ENCODE results near the gene CFAP100.

Gene CFAP100

DNA sequence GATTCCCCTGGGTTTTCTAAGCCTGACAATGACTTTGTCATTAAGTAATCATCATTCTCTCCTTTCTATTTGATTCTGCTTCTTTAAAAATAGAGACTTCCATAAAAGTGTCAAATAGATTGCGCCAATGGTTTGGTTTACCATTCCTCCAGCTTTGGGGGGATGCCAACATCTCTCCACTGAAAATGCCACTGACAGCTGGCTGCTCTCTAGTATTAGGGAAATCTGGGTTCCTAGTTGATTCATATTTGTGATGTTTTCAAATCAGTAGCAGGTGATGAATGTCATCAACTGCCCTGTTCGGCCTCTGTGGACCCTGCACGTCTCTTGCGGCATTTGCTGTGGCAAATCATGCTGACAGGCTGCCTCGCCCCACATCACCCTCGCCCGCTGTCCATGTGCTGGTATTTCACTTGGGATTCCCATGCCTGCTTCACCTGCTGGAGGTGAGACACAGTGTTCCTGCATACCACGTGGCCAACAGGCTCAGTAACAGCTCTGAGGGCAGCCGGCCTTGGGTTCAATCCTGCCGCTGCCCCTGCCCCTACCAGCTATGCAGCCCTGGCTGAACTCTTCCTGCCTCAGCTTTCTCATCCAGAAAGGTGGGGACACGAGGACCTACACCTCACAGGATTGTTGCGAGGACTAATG, 52.9 kb downstream of the CFAP100 start:
- Histone ChIP-seq H3K27ac (no peak overlapping the region), H3K9ac (ENCODE audit: insufficient read length) (no peak overlapping the region), H3K36me3 (ENCODE audit: insufficient read depth, low read length) (peaks cover 47% of the 10 kb centered on the region), H3K4me3 (no peak overlapping the region), H3K9me3 (ENCODE audit: low read depth, low read length) (no peaks in the 10 kb centered on the region)
- TF ChIP-seq EZH2 (IDR thresholded peaks at IDR 0.05) (no peak), POLR2AphosphoS5 (IDR thresholded peaks at IDR 0.05; ENCODE audit: borderline replicate concordance, low read depth, low read length) (no peak), FOXP2 (optimal IDR thresholded peaks at IDR 0.05; ENCODE audit: control extremely low read depth, extremely low read length, insufficient read depth) (no peak)
- DNase-seq (ENCODE audit: low read depth, low spot score) = no peak

DNA sequence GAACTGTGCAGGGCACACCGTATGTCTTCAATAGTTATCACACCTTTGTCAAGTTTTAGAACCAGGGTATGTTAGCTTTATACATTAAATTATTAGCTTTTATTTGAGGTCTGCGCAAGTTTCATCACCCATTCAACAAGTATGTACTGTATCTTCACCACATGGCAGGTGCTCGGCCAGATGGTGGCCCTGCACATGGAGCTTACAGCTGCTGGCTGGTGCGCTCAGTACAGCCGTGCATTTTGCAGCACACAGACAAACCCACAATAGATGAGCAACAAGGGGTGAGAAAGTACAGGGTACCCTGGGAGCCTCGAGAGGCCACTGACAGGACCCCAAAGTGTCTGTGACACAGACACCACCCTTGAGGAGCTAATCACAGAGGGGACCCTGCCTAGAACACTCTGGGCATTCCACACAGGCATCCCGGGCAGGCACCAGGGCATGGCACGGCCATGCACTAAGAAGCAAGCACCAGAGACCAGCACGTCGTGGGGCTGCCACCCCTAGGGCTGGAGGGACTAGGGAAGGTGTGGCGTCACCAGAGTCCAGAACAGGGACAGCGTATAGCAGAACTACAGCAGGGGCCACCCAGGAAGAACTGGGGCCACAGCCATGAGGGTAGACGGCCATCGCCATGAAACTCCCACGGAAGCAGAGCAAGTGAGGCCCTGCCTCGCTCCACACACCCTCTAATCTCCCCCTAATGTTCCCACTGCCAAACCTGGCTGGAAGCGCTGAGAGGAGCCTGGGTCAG, 53.6 kb downstream of the CFAP100 start:
- H3K9me3 ChIP-seq (ENCODE audit: low read depth, low read length) = no peaks in the 10 kb centered on the region
- no peak for TF ChIP-seq FOXP2 (optimal IDR thresholded peaks at IDR 0.05; ENCODE audit: control extremely low read depth, extremely low read length, insufficient read depth)
- no peak for TF ChIP-seq EZH2 (IDR thresholded peaks at IDR 0.05)
- TF ChIP-seq POLR2AphosphoS5 (IDR thresholded peaks at IDR 0.05; ENCODE audit: borderline replicate concordance, low read depth, low read length) = no peak
- H3K9ac ChIP-seq (ENCODE audit: insufficient read length) = no peak overlapping the region
- peaks cover 55% of the 10 kb centered on the region for H3K36me3 ChIP-seq (ENCODE audit: insufficient read depth, low read length)
- no peak overlapping the region for H3K27ac ChIP-seq
- H3K4me3 ChIP-seq = no peak overlapping the region
- DNase-seq (ENCODE audit: low read depth, low spot score) = no peak

DNA sequence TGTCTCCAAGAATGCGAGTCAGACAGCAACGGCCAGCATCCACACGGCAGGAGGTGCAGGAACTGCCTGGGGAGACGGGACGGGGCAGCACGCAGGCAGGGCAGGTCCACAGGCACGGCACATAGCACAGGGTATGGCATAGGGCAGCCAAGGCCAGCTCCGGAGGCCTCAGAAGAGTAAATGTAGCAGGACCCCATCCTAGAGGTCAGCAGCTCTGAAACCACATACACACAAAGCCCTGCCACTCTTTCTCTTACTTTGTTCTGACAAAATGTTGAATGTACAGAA, 54.1 kb downstream of the CFAP100 start:
- no peak for DNase-seq (ENCODE audit: low read depth, low spot score)
- H3K4me3 ChIP-seq = no peak overlapping the region
- peaks cover 58% of the 10 kb centered on the region for H3K36me3 ChIP-seq (ENCODE audit: insufficient read depth, low read length)
- H3K9me3 ChIP-seq (ENCODE audit: low read depth, low read length) = no peaks in the 10 kb centered on the region
- no peak overlapping the region for H3K9ac ChIP-seq (ENCODE audit: insufficient read length)
- TF ChIP-seq POLR2AphosphoS5 (IDR thresholded peaks at IDR 0.05; ENCODE audit: borderline replicate concordance, low read depth, low read length) (no peak), FOXP2 (optimal IDR thresholded peaks at IDR 0.05; ENCODE audit: control extremely low read depth, extremely low read length, insufficient read depth) (no peak)
- no peak overlapping the region for H3K27ac ChIP-seq

DNA sequence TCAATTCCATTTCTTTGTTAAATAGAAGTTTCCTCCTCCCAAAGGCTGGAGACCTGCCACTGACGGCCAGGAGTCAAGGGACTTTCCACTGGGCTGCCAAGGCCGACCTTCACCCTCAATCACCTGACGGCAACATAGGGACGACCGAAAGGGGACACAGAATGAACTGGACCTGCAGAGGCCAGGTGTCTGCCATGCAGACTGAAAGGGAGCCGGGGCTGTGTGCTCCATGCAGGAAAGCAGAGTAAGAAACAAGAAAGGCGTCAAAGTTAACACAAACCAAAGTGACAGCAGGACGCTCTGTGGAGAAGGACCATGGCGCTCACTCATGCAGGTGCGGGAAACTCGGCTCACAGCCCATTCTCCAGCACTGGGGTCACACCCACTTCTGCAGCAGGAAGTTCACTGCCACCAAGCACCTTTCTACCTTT, 54.9 kb downstream of the CFAP100 start:
- no peak overlapping the region for H3K4me3 ChIP-seq
- no peaks in the 10 kb centered on the region for H3K9me3 ChIP-seq (ENCODE audit: low read depth, low read length)
- no peak overlapping the region for H3K27ac ChIP-seq
- H3K36me3 ChIP-seq (ENCODE audit: insufficient read depth, low read length) = peaks cover 64% of the 10 kb centered on the region
- DNase-seq (ENCODE audit: low read depth, low spot score) = no peak
- H3K9ac ChIP-seq (ENCODE audit: insufficient read length) = no peak overlapping the region
- TF ChIP-seq EZH2 (IDR thresholded peaks at IDR 0.05) = no peak
- TF ChIP-seq FOXP2 (optimal IDR thresholded peaks at IDR 0.05; ENCODE audit: control extremely low read depth, extremely low read length, insufficient read depth) = no peak
- no peak for TF ChIP-seq POLR2AphosphoS5 (IDR thresholded peaks at IDR 0.05; ENCODE audit: borderline replicate concordance, low read depth, low read length)

DNA sequence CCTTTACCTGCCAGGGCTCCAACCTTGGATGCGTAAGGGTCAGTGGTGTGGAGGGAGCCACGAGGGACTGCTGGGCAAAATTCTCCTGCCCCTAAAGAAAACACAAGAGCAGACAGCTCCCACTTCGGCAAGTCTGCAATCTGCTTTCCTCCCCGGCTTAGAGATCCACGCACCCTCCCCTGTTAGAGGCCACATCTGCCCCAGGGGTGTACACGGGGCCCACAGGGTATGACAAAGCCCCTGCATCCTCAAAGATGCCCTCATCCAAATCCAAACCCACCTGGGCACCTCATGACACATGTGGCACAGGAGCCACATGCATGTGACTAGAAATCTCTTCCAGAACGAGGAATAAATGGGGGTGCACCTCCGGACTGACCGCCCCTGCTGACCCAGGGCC, 55.5 kb downstream of the CFAP100 start:
- Histone ChIP-seq H3K9ac (ENCODE audit: insufficient read length) (no peak overlapping the region), H3K36me3 (ENCODE audit: insufficient read depth, low read length) (peaks cover 69% of the 10 kb centered on the region), H3K9me3 (ENCODE audit: low read depth, low read length) (no peaks in the 10 kb centered on the region), H3K27ac (no peak overlapping the region), H3K4me3 (no peak overlapping the region)
- DNase-seq (ENCODE audit: low read depth, low spot score) = no peak
- TF ChIP-seq EZH2 (IDR thresholded peaks at IDR 0.05) (no peak), POLR2AphosphoS5 (IDR thresholded peaks at IDR 0.05; ENCODE audit: borderline replicate concordance, low read depth, low read length) (no peak), FOXP2 (optimal IDR thresholded peaks at IDR 0.05; ENCODE audit: control extremely low read depth, extremely low read length, insufficient read depth) (no peak)

DNA sequence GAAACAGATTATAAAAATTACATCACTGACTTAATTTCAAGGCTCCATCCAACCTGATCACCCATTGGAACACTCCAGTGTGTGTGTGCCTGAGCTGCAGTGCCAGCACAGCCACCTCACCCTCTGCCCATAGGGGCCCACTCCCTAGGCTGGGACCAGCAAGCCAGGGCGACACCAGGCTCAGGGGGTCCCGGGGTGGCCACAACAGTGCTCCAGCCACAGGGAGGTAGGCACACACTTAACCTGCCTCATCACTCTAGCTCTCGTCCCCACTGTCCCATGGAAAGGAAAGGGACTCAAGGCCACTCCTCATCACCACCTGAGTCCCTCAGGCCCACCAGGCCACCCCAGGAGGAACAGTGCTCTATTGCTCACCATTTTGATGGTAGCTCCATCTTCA, 56.0 kb downstream of the CFAP100 start:
- Histone ChIP-seq H3K9me3 (ENCODE audit: low read depth, low read length) (no peaks in the 10 kb centered on the region), H3K36me3 (ENCODE audit: insufficient read depth, low read length) (peaks cover 74% of the 10 kb centered on the region), H3K27ac (no peak overlapping the region), H3K9ac (ENCODE audit: insufficient read length) (no peak overlapping the region), H3K4me3 (no peak overlapping the region)
- DNase-seq (ENCODE audit: low read depth, low spot score) = no peak
- TF ChIP-seq POLR2AphosphoS5 (IDR thresholded peaks at IDR 0.05; ENCODE audit: borderline replicate concordance, low read depth, low read length) = no peak
- no peak for TF ChIP-seq EZH2 (IDR thresholded peaks at IDR 0.05)
- TF ChIP-seq FOXP2 (optimal IDR thresholded peaks at IDR 0.05; ENCODE audit: control extremely low read depth, extremely low read length, insufficient read depth) = no peak

DNA sequence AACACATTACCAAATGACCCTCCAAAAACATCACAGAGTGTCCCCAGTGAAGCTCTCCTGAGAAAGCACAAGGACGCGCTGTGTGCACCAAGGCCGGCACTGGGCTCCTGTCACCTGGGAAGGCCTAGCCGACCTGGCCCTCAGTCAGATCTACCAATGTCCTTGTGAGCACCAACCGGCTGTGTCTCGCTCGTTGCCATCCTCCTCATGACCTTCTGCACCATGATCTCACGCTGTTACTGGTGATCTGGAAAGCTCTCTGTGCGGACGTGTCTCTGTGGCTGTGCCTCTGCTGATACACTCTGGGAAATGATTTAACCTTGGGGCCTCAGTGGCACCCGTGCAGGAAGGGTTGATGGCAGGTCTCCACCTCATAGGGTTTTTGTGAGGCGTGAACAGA, 56.8 kb downstream of the CFAP100 start:
- Histone ChIP-seq H3K36me3 (ENCODE audit: insufficient read depth, low read length) (peaks cover 79% of the 10 kb centered on the region), H3K9ac (ENCODE audit: insufficient read length) (no peak overlapping the region), H3K9me3 (ENCODE audit: low read depth, low read length) (no peaks in the 10 kb centered on the region), H3K4me3 (no peak overlapping the region), H3K27ac (no peak overlapping the region)
- no peak for DNase-seq (ENCODE audit: low read depth, low spot score)
- TF ChIP-seq EZH2 (IDR thresholded peaks at IDR 0.05) = no peak
- TF ChIP-seq POLR2AphosphoS5 (IDR thresholded peaks at IDR 0.05; ENCODE audit: borderline replicate concordance, low read depth, low read length) = no peak
- no peak for TF ChIP-seq FOXP2 (optimal IDR thresholded peaks at IDR 0.05; ENCODE audit: control extremely low read depth, extremely low read length, insufficient read depth)

DNA sequence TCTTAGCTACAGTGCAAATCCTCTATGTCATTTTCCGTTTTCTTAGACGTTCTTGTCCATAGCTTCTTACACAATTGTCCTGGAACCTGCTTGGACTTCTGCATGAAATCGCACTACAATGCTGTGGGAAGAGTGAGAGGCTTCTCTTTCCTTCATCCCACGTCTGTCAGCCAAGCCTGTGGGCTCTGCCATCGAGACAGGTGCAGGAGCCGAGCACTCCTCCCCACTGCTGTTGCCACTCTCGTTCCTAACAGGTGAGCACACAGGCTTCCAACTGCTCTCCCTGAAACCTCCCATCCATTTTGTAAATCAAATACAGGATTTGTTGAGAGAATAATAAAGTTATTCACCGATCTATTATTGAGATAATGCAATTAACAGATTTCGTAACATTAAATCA, 57.5 kb downstream of the CFAP100 start:
- no peak for DNase-seq (ENCODE audit: low read depth, low spot score)
- Histone ChIP-seq H3K27ac (no peak overlapping the region), H3K4me3 (no peak overlapping the region), H3K9me3 (ENCODE audit: low read depth, low read length) (no peaks in the 10 kb centered on the region), H3K9ac (ENCODE audit: insufficient read length) (no peak overlapping the region), H3K36me3 (ENCODE audit: insufficient read depth, low read length) (peaks cover 86% of the 10 kb centered on the region)
- TF ChIP-seq EZH2 (IDR thresholded peaks at IDR 0.05) = no peak
- TF ChIP-seq FOXP2 (optimal IDR thresholded peaks at IDR 0.05; ENCODE audit: control extremely low read depth, extremely low read length, insufficient read depth) = no peak
- no peak for TF ChIP-seq POLR2AphosphoS5 (IDR thresholded peaks at IDR 0.05; ENCODE audit: borderline replicate concordance, low read depth, low read length)

Measured in SK-N-MC (cell line).